Activated CD8-positive, alpha-beta memory T cell treated with anti-CD3 and anti-CD28 coated beads, Interleukin-2, amount 50 U/mL, for 1 hour (primary cell): Measurements from ENCODE around the gene CHRNA4.
"Not testable (repeated sequence)": the region's sequence is repeated elsewhere in the genome, so short reads cannot be mapped to it uniquely, and the experiment has no call there.

Experiments
- DNase-seq: peaks from one replicate; pipeline ENCODE4 v3.0.0-alpha.2; 2020; ENCODE audit errors: extremely low read depth

CHRNA4 gene

DNA sequence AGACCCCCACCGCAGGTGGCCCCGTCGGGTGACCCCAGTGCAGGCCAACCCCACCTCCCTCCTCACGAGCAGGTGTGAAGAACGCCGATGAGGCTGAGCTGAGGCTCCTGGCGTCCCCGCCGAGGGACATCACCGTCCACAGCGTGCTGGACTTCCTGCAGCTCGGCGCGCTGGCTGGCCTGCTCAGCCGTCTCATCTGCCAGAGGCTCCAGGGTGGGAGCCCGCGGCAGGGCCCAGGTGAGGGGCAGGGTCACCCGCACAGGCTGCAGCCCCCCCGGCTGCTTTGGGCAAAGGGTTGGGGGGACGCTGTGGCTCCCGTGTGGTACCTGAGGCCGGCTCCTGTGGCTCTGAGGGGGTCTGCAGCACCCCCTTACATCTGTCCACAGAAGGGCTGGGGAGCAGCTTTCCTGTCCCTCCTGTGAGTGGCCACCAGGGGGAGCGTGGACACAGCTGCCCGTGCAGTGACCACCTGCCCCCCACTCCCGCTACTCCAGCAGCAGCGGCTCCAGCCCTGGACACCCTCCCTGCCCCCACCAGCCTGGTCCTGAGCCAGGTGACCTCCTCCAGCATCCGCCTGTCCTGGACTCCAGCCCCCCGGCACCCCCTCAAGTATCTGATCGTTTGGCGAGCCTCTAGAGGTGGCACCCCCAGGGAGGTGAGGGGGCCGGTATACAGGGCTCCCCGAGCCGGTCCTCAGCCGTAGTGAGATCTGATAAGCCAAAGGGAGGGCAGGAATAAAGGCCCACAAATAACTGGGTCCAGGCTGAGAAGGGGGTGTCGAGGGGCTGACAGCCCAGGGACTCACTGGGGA lies 51.7 kb downstream of the CHRNA4 start:
- no peak for DNase-seq

GRCh38 chr20:63308218-63308911 lies 52.8 kb downstream of the CHRNA4 start:
- DNase-seq, result no peak

GRCh38 chr20:63307538-63308217 lies 53.5 kb downstream of the CHRNA4 start:
- no peak for DNase-seq

DNA sequence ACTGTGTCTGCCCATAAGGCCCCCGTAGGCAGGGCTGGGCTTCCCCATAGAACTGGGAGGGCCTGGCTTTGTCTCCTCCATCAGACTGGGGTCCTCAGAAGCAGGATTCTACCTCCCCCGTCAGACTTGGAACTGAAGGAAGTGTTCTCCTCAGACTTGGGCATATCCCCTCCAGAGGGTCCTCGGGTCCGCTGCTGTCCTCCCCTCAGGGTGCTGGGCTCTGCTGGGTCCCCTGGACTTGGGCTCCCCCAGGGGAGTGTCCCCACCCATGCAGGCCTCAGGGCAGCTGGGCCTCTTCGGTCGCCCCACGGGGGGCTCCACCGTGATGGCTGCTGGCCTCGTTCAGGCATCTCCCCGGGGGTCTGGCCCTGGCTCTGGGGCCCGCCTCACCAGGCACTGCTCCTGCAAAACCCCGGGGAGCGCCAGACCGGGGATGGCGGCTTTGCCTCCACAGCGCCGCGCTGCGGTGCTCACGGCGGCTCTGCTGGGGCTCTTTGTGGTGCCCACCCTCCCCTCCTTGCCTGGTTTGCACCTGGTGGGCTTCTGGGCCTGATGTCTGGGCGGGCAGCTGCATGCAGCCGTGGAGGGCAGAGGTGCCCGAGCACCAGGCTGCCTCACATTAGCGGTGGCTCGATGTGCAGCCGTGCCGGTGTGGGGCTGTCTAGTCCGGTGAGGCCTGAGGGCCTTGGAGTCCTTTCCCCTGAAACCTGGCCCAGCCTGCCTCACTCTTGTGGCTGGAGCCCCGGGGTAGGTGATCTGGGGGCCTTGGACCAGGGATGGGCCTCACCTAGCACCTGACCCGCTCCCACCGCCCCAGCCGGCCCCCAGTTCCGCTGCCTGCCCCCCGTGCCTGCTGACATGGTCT lies 54.2 kb downstream of the CHRNA4 start:
- DNase-seq, result no peak

GRCh38 chr20:63305933-63306672 lies 55.0 kb downstream of the CHRNA4 start:
- DNase-seq, result not testable (repeated sequence)

DNA sequence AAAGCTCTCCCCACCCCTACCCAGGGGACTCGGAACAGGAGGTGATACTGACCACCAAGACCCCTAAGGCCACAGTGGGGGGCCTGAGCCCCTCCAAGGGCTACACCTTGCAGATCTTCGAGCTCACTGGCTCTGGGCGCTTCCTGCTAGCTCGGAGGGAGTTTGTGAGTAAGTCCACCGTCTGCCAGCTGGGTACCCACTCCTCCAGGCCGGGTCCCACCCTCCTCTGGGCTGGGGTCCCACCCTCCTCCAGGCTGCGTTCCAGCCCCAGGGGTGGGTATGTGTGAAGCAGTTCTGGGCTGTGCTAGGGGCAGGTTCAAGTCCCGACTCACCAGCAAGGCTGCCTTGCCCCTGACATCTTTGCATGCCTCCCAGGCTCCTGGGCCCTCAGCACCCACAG lies 55.8 kb downstream of the CHRNA4 start:
- no peak for DNase-seq

- DNase-seq, result no peak
Measured at GRCh38 chr20:63303095-63303666, 58.0 kb downstream of the CHRNA4 start.

- no peak for DNase-seq
Measured at GRCh38 chr20:63301671-63302070, 59.5 kb downstream of the CHRNA4 start.

DNA sequence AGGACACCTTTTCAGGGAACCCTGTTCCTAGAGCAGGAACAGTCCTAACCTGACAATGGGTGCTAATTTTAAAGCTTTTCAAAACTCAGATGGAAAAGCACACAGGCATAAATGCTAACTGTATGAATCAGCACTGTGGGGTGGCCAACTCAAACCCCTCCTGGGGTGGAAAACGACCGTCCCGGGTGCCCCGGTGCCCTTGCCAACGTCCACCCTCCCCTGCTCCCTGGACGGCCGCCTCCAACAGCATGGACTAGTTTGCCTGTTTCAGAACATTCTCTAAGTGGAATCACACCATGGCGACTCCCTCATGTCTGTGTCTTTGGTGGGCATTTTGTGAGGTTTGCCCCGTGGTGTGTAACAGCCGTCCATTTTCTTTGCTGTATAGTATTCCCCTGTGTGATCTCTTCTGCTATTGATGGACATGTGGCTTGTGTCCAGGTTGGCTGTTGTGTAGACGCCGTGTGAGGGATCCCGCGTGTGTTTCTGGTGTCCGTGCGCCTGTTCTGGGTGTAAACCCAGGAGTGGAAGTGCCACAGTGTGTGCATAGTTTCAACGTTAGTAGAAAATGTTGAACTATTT lies 62.3 kb downstream of the CHRNA4 start:
- DNase-seq, result no peak

DNA sequence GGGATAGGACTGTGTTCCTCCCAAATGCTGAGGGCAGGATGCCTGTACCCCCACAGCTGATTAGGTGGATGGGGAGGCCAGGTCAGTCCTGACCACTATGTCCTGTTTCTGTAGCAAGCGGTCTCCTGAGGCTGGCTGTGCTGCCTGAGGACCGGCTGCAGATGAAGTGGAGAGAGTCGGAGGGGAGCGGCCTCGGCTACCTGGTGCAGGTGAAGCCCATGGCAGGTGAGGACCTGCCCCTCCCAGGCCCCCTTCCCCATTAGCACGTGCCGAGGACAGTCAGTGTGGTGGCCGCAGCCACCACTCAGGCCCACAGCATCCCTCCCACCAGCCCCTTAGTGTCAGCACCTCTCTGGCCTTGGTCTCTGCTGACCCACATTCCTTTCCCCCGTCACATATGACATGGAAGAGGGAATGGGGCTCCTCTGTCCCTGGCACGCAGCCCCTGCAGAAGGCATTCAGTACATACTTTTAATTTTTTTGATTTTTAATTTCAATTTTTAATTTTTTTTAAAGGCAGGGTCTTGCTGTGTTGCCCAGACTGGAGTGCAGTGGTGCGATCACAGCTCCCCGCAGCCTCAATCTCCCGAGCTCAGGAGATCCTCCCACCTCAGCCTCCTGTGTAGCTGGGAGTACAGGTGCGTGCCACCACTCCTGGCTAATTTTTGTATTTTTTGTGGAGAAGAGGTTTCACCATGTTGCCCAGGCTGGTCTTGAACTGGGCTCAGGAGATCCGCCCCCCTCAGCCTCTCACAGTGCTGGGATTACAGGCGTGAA lies 63.2 kb downstream of the CHRNA4 start:
- no peak for DNase-seq

DNA sequence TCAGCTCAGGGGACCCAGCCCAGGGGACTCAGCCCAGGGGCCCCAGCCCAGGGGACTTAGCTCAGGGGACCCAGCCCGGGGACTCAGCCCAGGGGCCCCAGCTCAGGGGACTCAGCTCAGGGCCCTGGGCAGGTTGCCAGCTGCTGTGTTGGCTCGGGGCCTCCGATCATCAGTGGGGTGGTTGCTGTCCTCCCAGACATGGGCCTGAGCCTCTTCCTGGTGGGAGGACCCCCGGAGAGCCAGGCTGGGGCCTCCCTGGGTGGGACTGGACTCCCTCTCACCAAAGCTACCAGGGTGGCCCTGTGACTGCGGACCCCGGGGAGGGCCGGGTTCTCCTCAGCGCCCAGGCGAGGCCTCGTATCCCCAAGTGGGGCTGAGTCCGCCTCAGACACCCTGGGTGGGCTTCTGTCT lies 63.8 kb downstream of the CHRNA4 start:
- no peak for DNase-seq

GRCh38 chr20:63296531-63297299 lies 64.4 kb downstream of the CHRNA4 start:
- DNase-seq, result no peak

GRCh38 chr20:63295846-63296245 lies 65.3 kb downstream of the CHRNA4 start:
- no peak for DNase-seq

- DNase-seq, result no peak
Measured at GRCh38 chr20:63295422-63295821, 65.7 kb downstream of the CHRNA4 start.

DNA sequence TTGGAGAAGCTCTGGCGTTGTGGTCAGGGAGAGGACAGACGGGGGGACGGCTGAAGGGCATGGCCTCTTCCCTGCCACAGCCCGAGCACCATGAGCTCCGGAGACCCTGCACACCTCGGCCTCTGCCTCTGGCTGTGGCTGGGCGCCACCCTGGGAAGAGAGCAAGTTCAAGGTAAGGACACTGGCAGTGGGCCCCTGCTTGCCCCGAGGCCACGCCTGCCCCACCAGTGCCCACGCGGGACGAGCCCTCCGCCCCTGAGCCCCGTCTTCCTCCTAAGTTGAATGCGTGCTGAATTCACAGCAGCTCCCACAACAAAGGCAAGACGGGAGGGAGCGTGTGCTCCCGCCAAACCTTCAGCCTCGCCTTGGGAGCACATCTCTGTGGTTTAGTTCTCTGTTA lies 66.1 kb downstream of the CHRNA4 start:
- DNase-seq, result no peak

DNA sequence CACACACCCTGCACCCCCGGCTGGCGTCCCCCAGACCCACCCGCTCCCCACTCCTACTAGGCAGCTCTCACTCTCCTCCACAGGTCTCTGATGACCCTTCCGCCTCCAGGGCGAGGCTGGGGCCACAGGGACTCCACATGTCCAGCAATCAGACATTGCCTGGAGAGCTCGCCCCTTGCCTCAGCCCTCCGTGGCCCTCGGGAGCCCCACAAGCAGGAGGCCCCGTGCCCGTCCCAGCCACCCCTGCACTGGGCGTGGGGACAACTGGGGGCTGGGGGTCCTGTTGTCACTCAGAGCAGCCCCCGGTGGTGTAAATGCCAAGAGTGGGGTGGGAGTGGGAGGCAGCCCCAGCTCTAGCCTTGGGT lies 66.6 kb downstream of the CHRNA4 start:
- DNase-seq, result no peak

GRCh38 chr20:63293871-63294535 lies 67.1 kb downstream of the CHRNA4 start:
- no peak for DNase-seq

- DNase-seq, result no peak
Measured at GRCh38 chr20:63293456-63293855, 67.7 kb downstream of the CHRNA4 start.
